Activated naive CD8-positive, alpha-beta T cell treated with anti-CD3 and anti-CD28 coated beads, Interleukin-2, amount 50 U/mL, for 24 hours (primary cell): ENCODE data around the gene ATP6V1G2.
"Not testable (repeated sequence)": the region's sequence is repeated elsewhere in the genome, so short reads cannot be mapped to it uniquely, and the experiment has no call there.

ENCODE experiments used
- ATAC-seq: fragments of 150-1000 bp; cut with Tn5 transposase; one replicate; pipeline ENCODE4 v1.10.0; 2021
- DNase-seq: peaks from one replicate; pipeline ENCODE4 v3.0.0; 2021
- H3K27ac Mint-ChIP-seq: one replicate; pipeline ENCODE4 v1.8.0; 2021; ENCODE audit warnings: mild to moderate bottlenecking, mixed read lengths
- H3K27me3 Mint-ChIP-seq: one replicate; pipeline ENCODE4 v1.8.0; 2021; ENCODE audit warnings: mixed read lengths
- H3K36me3 Mint-ChIP-seq: one replicate; pipeline ENCODE4 v1.8.0; 2021; ENCODE audit warnings: low read depth, mixed read lengths
- H3K4me1 Mint-ChIP-seq: one replicate; pipeline ENCODE4 v1.8.0; 2021; ENCODE audit warnings: mixed read lengths
- H3K4me3 Mint-ChIP-seq: one replicate; pipeline ENCODE4 v1.8.0; 2021; ENCODE audit warnings: mild to moderate bottlenecking, moderate library complexity, mixed read lengths
- H3K9me3 Mint-ChIP-seq: one replicate; pipeline ENCODE4 v1.8.0; 2021; ENCODE audit warnings: mixed read lengths

Gene ATP6V1G2

DNA sequence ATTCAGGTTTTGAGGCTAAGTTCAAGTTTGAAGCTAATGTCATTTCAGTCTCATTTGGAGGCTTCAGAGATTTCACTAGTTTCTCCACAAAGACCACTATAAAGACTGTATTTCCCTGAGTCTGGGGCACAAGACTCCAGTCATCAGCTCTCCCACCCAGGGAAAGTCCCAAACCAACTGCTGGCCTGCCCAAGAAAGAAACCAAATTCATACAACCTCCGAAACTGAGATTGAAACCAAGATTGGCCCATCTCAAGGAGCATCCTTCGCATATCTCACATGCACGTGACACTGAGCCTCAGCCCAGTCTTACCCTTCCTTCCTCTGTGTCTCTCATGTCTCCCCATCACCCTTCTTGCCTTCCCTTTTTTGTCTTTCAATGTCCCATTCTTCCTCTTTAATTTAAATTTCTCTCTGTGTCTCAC lies 22.1 kb upstream of the ATP6V1G2 start:
- Mint-ChIP-seq H3K9me3 (no peaks in the 10 kb centered on the region), H3K4me3 (peak overlapping the region; percentile 46), H3K4me1 (peaks cover 86% of the 10 kb centered on the region), H3K36me3 (peaks cover 24% of the 10 kb centered on the region), H3K27me3 (no peaks in the 10 kb centered on the region), H3K27ac (peak overlapping the region; percentile 85)
- DNase-seq = peak; percentile 69
- peak; percentile 66 for ATAC-seq

DNA sequence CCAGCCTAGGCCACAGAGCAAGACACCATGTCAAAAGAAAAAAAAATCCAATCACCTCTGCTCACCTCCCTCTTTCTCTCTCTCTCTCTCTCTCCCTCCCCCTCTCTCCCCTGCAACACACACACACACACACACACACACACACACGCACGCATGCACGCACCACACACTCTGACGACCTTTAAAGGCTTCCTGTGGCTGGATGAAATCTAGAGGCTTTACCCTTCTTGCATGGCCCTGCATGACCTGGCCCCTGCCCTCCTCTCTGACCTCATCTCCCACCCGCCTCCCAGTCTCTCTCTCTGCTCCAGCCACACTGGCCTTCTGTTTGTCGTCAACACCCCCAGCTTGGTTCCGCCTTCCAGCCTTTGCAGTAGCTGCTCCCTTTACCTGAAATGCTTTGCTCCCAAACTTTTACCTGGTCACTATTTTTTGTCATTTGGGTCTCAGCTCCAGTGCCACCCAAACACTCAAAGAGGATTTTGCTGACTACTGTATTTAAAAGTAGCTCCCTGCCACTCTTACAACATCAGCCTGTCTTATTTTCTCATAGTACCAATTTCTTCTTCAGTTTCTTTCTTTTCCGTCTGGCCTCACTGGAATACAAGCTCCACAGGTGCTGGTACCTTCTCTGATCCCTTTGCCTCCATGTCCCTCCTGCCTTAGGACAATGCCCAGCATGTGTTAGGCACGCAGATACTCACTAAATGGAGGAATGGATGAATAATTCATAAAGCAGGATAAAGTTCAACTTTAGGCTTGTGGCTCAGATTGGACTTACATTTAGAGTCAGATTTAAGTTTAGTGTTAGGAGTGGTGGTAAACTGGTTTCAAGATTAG lies 21.3 kb upstream of the ATP6V1G2 start:
- DNase-seq = no peak

DNA sequence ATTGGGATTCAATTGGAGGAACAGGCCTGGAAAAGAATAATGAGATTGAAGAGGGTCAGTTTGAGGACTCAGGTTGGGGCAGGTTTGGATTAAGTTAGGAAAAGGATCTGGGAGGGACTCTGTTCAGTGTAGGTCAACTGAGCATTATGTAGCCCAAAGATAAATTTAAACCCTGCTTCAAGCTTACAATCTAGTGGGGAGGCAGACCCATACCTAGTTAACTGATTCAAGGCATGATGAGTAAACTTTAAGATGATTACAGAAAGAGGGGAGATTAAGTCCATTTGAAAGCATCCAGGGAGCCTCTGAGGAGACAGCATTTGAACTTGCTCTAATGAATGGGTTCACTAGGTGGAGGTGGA lies 14.3 kb upstream of the ATP6V1G2 start:
- Mint-ChIP-seq H3K4me3 (peak overlapping the region; percentile 63), H3K9me3 (no peaks in the 10 kb centered on the region), H3K27ac (peak overlapping the region; percentile 96), H3K4me1 (peaks cover 95% of the 10 kb centered on the region), H3K27me3 (peaks cover 4% of the 10 kb centered on the region), H3K36me3 (peaks cover 45% of the 10 kb centered on the region)
- ATAC-seq (no peak), DNase-seq (no peak)

More for the DNA sequence above, 21.3 kb upstream of the ATP6V1G2 start:
- Mint-ChIP-seq H3K9me3 (no peaks in the 10 kb centered on the region), H3K27me3 (no peaks in the 10 kb centered on the region), H3K27ac (peak overlapping the region; percentile 85), H3K36me3 (peaks cover 20% of the 10 kb centered on the region), H3K4me1 (peaks cover 86% of the 10 kb centered on the region), H3K4me3 (peak overlapping the region; percentile 46)
- peak; percentile 14 for ATAC-seq

DNA sequence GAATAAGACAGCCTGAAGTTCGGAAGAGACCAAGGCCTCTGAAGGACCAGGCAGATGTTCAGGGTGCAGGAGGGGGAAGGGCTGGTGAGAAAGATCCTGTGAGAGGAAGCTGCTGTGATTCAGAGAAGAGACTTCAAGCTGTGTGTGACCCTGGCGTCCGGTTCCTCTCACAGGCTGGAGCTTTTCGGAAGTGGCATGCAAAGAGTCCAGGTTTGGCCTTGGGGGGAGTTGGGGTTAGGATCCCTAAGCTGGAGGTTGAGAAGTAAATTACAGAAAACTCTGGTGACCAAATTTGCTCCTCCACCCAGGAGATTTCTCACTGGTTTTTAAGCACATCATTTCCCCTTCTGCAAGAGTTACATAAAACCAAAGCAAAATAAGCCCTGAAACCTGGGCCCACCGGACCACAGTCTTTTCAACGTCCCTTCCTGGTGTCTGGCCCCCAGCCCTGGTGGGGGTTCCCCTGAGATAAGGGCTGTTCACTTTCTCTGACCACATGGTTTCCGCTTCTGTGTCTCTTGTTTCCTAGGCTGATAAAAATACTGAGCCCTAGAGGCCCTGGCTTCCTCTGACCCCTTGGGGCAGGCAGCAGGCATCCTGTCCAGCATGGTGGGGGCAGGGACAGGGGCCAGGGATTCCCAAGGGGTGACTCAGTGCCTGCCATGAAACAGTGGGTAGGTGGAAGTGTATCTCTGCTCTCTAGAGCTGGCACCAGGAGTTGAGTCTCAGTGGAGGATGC lies 13.7 kb upstream of the ATP6V1G2 start:
- Mint-ChIP-seq H3K4me1 (peaks cover 89% of the 10 kb centered on the region), H3K36me3 (peaks cover 39% of the 10 kb centered on the region), H3K27me3 (peaks cover 4% of the 10 kb centered on the region), H3K4me3 (peak overlapping the region; percentile 63), H3K9me3 (no peaks in the 10 kb centered on the region), H3K27ac (peak overlapping the region; percentile 96)
- ATAC-seq (peak; percentile 47), DNase-seq (peak; percentile 71)

DNA sequence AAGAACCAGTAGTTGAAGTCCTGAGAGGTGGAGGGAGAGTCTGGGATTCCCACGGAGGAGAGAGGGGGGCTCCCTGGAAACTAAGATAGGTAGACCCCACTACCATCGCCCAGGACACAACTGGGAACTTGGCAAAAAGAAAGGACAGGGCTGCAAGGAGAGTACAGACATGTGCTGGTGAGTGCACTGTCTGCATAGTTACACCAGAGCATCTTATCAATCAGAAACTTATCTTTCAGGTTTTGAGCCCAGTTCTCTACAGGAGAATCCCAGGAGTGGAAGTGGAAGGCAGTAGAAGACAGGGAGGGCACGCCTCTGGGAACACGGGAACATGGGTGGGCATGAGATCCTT lies 13.2 kb upstream of the ATP6V1G2 start:
- no peak for DNase-seq
- peaks cover 4% of the 10 kb centered on the region for H3K27me3 Mint-ChIP-seq
- peaks cover 39% of the 10 kb centered on the region for H3K36me3 Mint-ChIP-seq

DNA sequence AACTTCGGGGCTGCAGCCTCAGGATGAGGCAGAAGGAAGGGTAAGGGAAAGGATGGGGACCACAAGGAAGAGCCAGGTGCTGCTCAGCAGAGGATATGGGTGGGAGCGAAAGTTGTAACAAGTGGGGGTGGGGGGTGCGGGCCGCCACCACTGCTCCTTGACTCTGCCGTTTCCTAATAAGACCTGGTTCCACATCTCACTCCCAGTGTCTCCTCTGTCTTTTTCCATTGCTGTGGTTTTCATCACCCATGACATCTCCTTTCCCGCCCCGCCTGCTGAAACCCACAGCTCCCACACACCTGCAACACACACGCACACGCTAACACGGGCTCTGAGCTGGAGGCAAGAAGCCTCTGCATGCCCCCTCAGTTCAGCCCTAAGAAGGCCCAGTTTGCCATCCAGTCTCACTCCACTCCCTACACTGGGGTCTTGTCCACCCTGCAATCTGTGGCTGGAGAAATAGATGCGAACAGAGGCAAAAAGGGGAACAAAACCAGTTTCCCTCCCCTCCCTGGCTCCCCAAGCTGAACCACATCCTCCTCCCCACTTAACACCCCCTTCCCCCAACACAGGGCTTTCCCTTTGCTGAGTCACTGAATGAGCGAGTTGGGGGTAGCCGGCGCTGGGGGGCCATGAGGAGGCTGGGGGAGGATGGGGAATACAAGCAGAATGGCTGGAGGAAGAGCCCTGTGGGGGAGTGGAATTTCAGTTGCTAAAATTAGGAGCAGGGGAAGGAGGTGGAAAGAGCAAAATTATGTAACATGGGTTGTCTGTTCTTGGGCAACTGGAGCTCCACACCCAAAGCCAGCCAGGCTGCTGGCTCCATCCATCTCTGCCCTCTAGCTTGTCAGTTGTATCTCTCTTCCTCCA lies 12.5 kb upstream of the ATP6V1G2 start:
- peaks cover 4% of the 10 kb centered on the region for H3K27me3 Mint-ChIP-seq
- DNase-seq (peak; percentile 74), ATAC-seq (peak; percentile 55)
- peaks cover 92% of the 10 kb centered on the region for H3K4me1 Mint-ChIP-seq
- peak overlapping the region; percentile 96 for H3K27ac Mint-ChIP-seq
- peaks cover 39% of the 10 kb centered on the region for H3K36me3 Mint-ChIP-seq
- no peaks in the 10 kb centered on the region for H3K9me3 Mint-ChIP-seq
- H3K4me3 Mint-ChIP-seq = peak overlapping the region; percentile 63

More for the DNA sequence above, 13.2 kb upstream of the ATP6V1G2 start:
- Mint-ChIP-seq H3K4me3 (peak overlapping the region; percentile 63), H3K27ac (peak overlapping the region; percentile 96), H3K9me3 (no peaks in the 10 kb centered on the region), H3K4me1 (peaks cover 88% of the 10 kb centered on the region)
- ATAC-seq = peak; percentile 10

DNA sequence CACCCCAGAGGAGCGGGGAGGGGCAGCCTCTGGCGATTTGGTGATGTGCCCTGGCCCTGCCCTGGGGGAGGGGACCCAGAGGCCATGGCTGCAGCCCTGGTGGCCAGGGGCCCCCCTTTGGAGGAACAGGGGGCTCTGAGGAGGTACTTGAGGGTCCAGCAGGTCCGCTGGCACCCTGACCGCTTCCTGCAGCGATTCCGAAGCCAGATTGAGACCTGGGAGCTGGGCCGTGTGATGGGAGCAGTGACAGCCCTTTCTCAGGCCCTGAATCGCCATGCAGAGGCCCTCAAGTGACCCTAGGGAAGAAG lies 11.9 kb upstream of the ATP6V1G2 start:
- no peaks in the 10 kb centered on the region for H3K9me3 Mint-ChIP-seq
- peak overlapping the region; percentile 96 for H3K27ac Mint-ChIP-seq
- peaks cover 4% of the 10 kb centered on the region for H3K27me3 Mint-ChIP-seq
- no peak for ATAC-seq
- peaks cover 88% of the 10 kb centered on the region for H3K4me1 Mint-ChIP-seq
- peaks cover 36% of the 10 kb centered on the region for H3K36me3 Mint-ChIP-seq
- peak overlapping the region; percentile 63 for H3K4me3 Mint-ChIP-seq
- no peak for DNase-seq

DNA sequence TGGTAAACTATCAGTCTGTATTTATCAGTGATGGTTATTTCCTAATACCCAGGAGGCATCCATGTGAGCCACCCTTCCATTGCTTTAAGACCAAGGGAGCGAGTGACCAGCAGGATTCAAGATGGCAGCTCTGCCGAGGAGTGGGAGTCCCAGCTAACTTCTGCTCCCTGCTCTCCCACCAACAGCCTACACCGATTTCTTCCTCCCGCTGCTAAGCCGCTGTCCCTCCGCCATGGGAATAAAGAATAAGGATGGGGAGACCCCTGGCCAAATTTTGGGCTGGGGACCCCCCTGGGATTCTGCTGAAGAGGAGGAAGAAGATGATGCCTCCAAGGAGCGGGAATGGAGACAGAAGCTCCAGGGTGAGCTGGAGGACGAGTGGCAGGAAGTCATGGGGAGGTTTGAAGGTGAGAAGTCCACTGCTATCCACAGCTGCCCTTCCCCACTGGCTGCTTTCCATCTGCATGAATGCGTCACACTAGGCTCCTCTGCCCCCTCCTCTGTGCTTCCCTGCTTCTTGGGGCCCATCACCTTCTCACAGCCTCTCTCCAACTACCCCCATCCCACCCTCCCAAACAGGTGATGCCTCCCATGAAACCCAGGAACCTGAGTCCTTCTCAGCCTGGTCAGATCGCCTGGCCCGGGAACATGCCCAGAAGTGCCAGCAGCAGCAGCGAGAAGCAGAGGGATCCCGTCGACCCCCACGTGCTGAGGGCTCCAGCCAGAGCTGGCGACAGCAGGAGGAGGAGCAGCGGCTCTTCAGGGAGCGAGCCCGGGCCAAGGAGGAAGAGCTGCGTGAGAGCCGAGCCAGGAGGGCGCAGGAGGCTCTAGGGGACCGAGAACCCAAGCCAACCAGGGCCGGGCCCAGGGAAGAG lies 11.3 kb upstream of the ATP6V1G2 start:
- ATAC-seq (no peak), DNase-seq (no peak)
- peak overlapping the region; percentile 96 for H3K27ac Mint-ChIP-seq
- H3K36me3 Mint-ChIP-seq = peaks cover 35% of the 10 kb centered on the region
- H3K27me3 Mint-ChIP-seq = peaks cover 4% of the 10 kb centered on the region
- no peak overlapping the region for H3K4me3 Mint-ChIP-seq
- H3K4me1 Mint-ChIP-seq = peaks cover 84% of the 10 kb centered on the region
- H3K9me3 Mint-ChIP-seq = no peaks in the 10 kb centered on the region

DNA sequence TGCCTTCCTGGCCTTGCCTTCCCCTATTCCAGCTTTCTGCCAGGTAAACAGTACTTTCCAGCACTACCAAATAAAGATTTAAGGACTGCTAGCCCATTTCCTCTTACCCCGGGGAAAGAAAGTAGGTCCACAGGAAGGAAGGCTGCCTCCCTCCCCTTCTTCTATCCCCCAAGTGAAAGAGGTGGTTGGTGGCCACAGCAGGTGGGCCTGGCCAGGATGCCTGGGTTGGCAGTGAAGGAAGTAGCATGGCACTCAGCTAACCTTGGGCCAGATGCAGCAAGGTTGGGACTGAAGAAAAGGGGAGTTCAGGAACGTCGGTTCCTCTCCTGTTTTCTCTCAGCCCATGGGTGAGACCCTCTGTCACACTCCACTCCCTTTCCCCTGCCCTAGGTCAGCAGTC lies 9.9 kb upstream of the ATP6V1G2 start:
- H3K4me3 Mint-ChIP-seq = no peak overlapping the region
- no peak for ATAC-seq
- no peak for DNase-seq
- peaks cover 33% of the 10 kb centered on the region for H3K36me3 Mint-ChIP-seq
- H3K27ac Mint-ChIP-seq = peak overlapping the region; percentile 44
- H3K4me1 Mint-ChIP-seq = peaks cover 80% of the 10 kb centered on the region
- H3K27me3 Mint-ChIP-seq = peaks cover 4% of the 10 kb centered on the region
- H3K9me3 Mint-ChIP-seq = no peaks in the 10 kb centered on the region

DNA sequence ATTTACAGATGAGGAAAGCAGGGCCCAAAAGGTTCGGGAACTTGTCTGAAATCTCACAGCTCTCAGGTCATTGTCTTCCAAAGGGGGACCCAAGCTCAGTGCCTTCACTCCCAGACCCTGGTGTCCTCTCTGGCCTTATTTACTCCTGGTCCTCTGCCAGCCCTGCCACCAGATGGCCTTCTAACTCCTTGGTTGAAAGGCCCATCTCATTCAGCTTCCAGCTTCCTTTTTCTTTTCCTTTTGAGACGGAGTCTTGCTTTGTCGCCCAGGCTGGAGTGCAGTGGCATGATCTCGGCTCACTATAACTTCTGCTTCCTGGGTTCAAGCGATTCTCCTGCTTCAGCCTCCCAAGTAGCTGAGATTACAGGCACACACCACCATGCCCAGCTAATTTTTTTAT lies 5.0 kb upstream of the ATP6V1G2 start:
- not testable (repeated sequence) for H3K9me3 Mint-ChIP-seq, H3K27me3 Mint-ChIP-seq, H3K27ac Mint-ChIP-seq
- peaks cover 22% of the 10 kb centered on the region for H3K36me3 Mint-ChIP-seq
- DNase-seq (peak; percentile 63), ATAC-seq (peak; percentile 27)
- peaks cover 69% of the 10 kb centered on the region for H3K4me1 Mint-ChIP-seq
- peak overlapping the region; percentile 48 for H3K4me3 Mint-ChIP-seq

DNA sequence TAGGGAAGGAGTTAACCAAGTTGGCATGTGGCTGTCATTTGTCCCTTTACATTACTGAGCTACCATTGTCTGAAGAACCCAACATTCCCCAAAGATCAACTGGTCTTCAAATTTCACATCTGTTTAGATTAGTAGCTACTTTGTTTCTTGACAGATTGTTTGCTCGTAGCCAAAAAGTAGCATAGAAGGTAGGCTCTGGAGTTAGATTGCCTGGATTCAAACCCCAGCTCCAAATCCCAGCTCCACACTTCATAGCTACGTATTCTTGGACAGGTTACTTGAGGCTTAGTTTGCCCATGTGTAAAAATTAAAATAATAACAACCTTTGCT lies 2.1 kb upstream of the ATP6V1G2 start:
- H3K9me3 Mint-ChIP-seq = no peaks in the 10 kb centered on the region
- peak overlapping the region; percentile 86 for H3K4me3 Mint-ChIP-seq
- peaks cover 16% of the 10 kb centered on the region for H3K36me3 Mint-ChIP-seq
- no peak for DNase-seq
- H3K27me3 Mint-ChIP-seq = no peaks in the 10 kb centered on the region
- H3K4me1 Mint-ChIP-seq = peaks cover 60% of the 10 kb centered on the region
- no peak for ATAC-seq
- H3K27ac Mint-ChIP-seq = peak overlapping the region; percentile 29

DNA sequence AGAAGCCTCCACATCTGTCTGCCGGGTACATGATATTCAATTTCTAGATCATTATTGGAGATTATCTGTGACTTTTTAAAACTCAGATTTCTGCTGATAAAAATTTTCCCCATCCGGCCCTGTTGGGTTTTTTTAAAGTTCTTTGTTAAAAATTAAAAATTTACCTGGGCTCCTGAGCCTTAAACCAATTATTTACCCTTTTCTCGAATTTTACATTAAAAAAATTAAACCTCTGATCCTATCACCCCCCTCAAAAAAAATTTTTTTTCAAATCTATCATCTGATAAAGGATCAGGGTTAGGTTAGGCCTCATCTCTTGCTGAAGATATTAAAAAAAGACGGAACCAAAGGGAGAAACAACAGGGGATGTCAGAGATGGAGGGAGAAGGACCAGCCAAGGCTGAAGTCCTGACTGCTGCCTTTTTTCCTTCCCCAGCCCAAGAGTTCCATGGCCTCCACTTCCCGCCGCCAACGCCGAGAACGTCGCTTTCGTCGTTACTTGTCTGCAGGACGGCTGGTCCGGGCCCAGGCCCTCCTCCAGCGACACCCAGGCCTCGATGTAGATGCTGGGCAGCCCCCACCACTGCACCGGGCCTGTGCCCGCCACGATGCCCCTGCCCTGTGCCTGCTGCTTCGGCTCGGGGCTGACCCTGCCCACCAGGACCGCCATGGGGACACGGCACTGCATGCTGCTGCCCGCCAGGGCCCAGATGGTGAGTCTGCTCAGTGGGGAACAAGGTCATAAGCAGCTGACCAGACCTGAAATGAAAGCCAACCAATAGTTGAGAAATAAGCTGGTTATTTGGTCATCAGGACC lies 1.5 kb upstream of the ATP6V1G2 start:
- no peaks in the 10 kb centered on the region for H3K27me3 Mint-ChIP-seq
- ATAC-seq (no peak), DNase-seq (no peak)
- no peaks in the 10 kb centered on the region for H3K9me3 Mint-ChIP-seq
- H3K27ac Mint-ChIP-seq = peak overlapping the region; percentile 89
- H3K4me3 Mint-ChIP-seq = peak overlapping the region; percentile 86
- peaks cover 62% of the 10 kb centered on the region for H3K4me1 Mint-ChIP-seq
- peaks cover 17% of the 10 kb centered on the region for H3K36me3 Mint-ChIP-seq

DNA sequence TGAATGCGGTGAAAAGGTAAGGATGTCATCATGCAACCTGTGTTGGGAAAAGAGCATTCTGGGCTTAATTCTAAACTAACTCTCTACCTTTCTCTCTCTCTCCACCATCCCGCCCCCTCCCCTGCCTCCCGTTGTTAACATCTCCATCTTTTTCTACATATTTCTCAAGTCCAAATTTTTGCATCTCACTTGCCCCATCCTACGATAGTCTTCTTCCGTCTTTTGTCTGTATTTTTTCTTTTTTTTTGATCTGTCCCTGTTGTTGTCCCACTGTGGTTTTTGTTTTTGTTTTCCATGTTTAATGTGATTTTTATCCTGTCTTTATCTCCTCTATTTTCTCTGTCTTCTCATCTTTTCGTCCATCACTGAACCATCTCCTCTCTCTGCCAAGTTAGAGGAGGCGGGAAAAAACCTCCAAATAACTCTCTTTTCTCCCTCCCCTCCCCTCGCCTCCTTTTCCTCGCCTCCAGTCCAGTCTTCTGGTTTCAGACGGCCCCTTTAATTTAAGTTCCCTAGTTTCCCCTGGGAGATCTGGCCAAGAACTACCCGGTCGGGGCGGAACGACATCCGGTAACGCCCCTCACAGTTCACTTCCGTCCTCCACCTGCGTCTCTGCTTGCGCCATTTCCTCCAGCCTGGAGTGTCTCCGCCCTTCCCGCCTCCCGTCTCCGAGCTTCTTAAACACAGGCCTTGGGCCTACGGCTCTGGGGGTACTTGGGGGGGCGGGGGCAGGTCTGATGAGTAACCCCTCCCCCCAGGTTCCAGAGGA lies 734 bp upstream of the ATP6V1G2 start, which contains the start of gene NFKBIL1:
Gene NFKBIL1 (plus strand): TSS at position 651 of the 769 bp plus-strand sequence. CDS start 87 bp downstream, at position 738.
- peaks cover 15% of the 10 kb centered on the region for H3K36me3 Mint-ChIP-seq
- peak; percentile 95 for DNase-seq
- no peaks in the 10 kb centered on the region for H3K27me3 Mint-ChIP-seq
- no peaks in the 10 kb centered on the region for H3K9me3 Mint-ChIP-seq
- H3K27ac Mint-ChIP-seq = peak within 1 kb of the TSS; percentile 89
- H3K4me1 Mint-ChIP-seq = peaks cover 62% of the 10 kb centered on the region
- peak; percentile 83 for ATAC-seq
- H3K4me3 Mint-ChIP-seq = peak within 1 kb of the TSS; percentile 86
